ENCODE measurements around the gene TIMMDC1. TPM values are rescaled to one million over a fixed set of nuclear protein-coding genes. Genes with fewer than 3 reads are reported as not detected.
"Not testable (repeated sequence)": the region's sequence is repeated elsewhere in the genome, so short reads cannot be mapped to it uniquely, and the experiment has no call there.

TIMMDC1 gene
- total and polyA plus RNA-seq, 8 donors = 26.3 to 165 (median 64.6) TPM

- WGBS, 5 donors = 44 to 73% (median 63%) methylated on average over 3 of the region's 3 CpGs
- H3K27ac ChIP-seq = no peak overlapping the region
Observed at GRCh38 chr3:119548341-119548740, 50.0 kb downstream of the TIMMDC1 start.

GRCh38 chr3:119550192-119550910 is 52.0 kb downstream of the TIMMDC1 start:
- no peaks in the 10 kb centered on the region for H3K27me3 ChIP-seq
- H3K4me1 ChIP-seq = no peaks in the 10 kb centered on the region
- no peak overlapping the region for H3K27ac ChIP-seq
- TF ChIP-seq, protein P1, sequence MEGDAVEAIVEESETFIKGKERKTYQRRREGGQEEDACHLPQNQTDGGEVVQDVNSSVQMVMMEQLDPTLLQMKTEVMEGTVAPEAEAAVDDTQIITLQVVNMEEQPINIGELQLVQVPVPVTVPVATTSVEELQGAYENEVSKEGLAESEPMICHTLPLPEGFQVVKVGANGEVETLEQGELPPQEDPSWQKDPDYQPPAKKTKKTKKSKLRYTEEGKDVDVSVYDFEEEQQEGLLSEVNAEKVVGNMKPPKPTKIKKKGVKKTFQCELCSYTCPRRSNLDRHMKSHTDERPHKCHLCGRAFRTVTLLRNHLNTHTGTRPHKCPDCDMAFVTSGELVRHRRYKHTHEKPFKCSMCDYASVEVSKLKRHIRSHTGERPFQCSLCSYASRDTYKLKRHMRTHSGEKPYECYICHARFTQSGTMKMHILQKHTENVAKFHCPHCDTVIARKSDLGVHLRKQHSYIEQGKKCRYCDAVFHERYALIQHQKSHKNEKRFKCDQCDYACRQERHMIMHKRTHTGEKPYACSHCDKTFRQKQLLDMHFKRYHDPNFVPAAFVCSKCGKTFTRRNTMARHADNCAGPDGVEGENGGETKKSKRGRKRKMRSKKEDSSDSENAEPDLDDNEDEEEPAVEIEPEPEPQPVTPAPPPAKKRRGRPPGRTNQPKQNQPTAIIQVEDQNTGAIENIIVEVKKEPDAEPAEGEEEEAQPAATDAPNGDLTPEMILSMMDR (IDR thresholded peaks at IDR 0.05) = no peak
- TF ChIP-seq POLR2A (IDR thresholded peaks at IDR 0.05) (no peak), EP300 (IDR thresholded peaks at IDR 0.05) (no peak), POLR2AphosphoS5 (IDR thresholded peaks at IDR 0.05) (no peak)
- 92 to 95% (median 93%) methylated on average over 9 of the region's 9 CpGs for WGBS, 5 donors
- H3K9me3 ChIP-seq = no peaks in the 10 kb centered on the region
- intact Hi-C loops (cut with DNase I; ENCODE audit: low total_unique reads) = no loop called here
- H3K36me3 ChIP-seq = no peaks in the 10 kb centered on the region
- no peak for DNase-seq
- no peak overlapping the region for H3K4me3 ChIP-seq

More at GRCh38 chr3:119548341-119548740, 50.0 kb downstream of the TIMMDC1 start:
- no peaks in the 10 kb centered on the region for H3K4me1 ChIP-seq
- H3K4me3 ChIP-seq = no peak overlapping the region
- DNase-seq = no peak
- H3K36me3 ChIP-seq = no peaks in the 10 kb centered on the region
- intact Hi-C loops (cut with DNase I; ENCODE audit: low total_unique reads) = no loop called here
- no peaks in the 10 kb centered on the region for H3K27me3 ChIP-seq
- TF ChIP-seq POLR2A (IDR thresholded peaks at IDR 0.05) (no peak), POLR2AphosphoS5 (IDR thresholded peaks at IDR 0.05) (no peak), EP300 (IDR thresholded peaks at IDR 0.05) (no peak)
- TF ChIP-seq, protein P1 (IDR thresholded peaks at IDR 0.05) = no peak
- H3K9me3 ChIP-seq = no peaks in the 10 kb centered on the region

DNA sequence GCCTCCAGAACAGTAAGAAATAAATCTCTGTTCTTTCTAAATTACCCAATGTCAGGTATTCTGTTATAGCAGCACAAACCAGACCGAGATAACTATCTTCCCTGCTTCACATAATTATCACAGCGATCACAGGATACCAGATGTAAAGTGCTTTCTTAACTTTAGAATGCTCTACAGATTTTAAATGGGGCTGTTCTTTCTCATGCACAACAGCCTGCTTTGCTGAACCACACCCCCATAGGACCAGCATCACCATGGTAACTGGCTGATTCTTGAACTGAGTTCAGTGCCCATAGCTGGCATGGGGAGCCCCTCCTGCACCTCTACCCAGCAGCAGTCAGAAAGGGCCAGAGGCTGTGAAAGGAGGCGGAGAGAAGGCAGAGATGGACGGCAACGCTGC is 53.3 kb downstream of the TIMMDC1 start:
- no peaks in the 10 kb centered on the region for H3K4me1 ChIP-seq
- H3K36me3 ChIP-seq = no peaks in the 10 kb centered on the region
- TF ChIP-seq POLR2A (IDR thresholded peaks at IDR 0.05) (no peak), EP300 (IDR thresholded peaks at IDR 0.05) (no peak), POLR2AphosphoS5 (IDR thresholded peaks at IDR 0.05) (no peak)
- TF ChIP-seq, protein P1 (IDR thresholded peaks at IDR 0.05) = no peak
- H3K4me3 ChIP-seq = no peak overlapping the region
- no peaks in the 10 kb centered on the region for H3K9me3 ChIP-seq
- WGBS, 5 donors = 86 to 95% (median 88%) methylated on average over 5 of the region's 5 CpGs
- no peak overlapping the region for H3K27ac ChIP-seq
- H3K27me3 ChIP-seq = no peaks in the 10 kb centered on the region
- intact Hi-C loops (cut with DNase I; ENCODE audit: low total_unique reads) = no loop called here
- no peak for DNase-seq

GRCh38 chr3:119552928-119553327 is 54.6 kb downstream of the TIMMDC1 start:
- H3K27ac ChIP-seq; H3K4me3 ChIP-seq; H3K9me3 ChIP-seq; intact Hi-C loops (cut with DNase I; ENCODE audit: low total_unique reads); DNase-seq; H3K36me3 ChIP-seq; H3K4me1 ChIP-seq; H3K27me3 ChIP-seq: not testable (repeated sequence)
- 90 to 96% (median 93%) methylated on average over 6 of the region's 6 CpGs for WGBS, 5 donors

DNA sequence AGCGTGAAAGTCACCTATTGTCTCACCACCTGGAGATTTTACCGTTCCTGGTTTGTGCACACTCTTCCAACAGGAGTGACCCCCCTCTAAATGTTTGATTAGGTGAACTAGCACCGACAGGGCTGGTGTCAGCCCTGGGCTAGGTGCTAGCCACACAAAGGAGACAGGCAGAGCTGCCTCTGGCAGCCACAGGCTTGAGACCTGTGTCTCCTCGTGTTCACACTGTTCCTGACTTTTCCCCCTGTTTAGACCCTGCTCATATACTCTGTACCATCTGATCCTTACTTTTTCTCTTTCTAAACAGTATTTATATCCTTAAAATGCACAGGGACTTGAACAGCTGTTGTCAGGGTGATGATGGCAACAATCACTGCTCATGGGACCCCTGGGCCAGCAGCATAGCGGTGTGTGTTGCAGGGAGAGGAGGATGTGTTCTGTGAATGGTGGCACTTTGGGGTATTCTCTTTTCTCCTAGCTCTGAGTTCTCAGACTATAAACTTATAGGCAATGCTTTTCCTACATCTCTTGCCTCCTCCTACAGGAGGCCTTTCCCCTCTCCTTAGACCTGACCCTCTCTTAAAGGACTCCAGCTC is 55.6 kb downstream of the TIMMDC1 start:
- TF ChIP-seq EP300 (IDR thresholded peaks at IDR 0.05) (no peak), POLR2A (IDR thresholded peaks at IDR 0.05) (no peak)
- TF ChIP-seq, protein P1 (IDR thresholded peaks at IDR 0.05) = no peak
- 48 to 67% (median 57%) methylated on average over 5 of the region's 5 CpGs for WGBS, 5 donors
- Histone ChIP-seq H3K27me3 (no peaks in the 10 kb centered on the region), H3K4me3 (no peak overlapping the region), H3K4me1 (no peaks in the 10 kb centered on the region), H3K9me3 (no peaks in the 10 kb centered on the region), H3K36me3 (no peaks in the 10 kb centered on the region), H3K27ac (no peak overlapping the region)
- intact Hi-C loops (cut with DNase I; ENCODE audit: low total_unique reads) = no loop called here
- DNase-seq = no peak

All from stomach (tissue), 9 donors.